ENCODE measurements around the gene CLEC2L. TPM values are rescaled to one million over a fixed set of nuclear protein-coding genes. Genes with fewer than 3 reads are reported as not detected.

Gene CLEC2L
- total RNA-seq, 1 donor from 2014 or later, result not detected

- no peaks in the 10 kb centered on the region for H3K9me3 ChIP-seq (ENCODE audit: insufficient read depth, low read depth, low read length)
- no peaks in the 10 kb centered on the region for H4K20me1 ChIP-seq (ENCODE audit: insufficient read depth, low read length)
- no peak overlapping the region for H3K4me3 ChIP-seq (ENCODE audit: insufficient read depth, low read depth, low read length)
- H2AFZ ChIP-seq (ENCODE audit: low read depth, low read length), result no peak overlapping the region
- H3K4me1 Mint-ChIP-seq (ENCODE audit: low read depth, unreplicated experiment), result peaks cover 4% of the 10 kb centered on the region
- H3K4me2 ChIP-seq (ENCODE audit: low read length), result no peak overlapping the region
- H3K27me3 ChIP-seq (ENCODE audit: insufficient read depth, low read length), result no peaks in the 10 kb centered on the region
- no peaks in the 10 kb centered on the region for H3K27me3 Mint-ChIP-seq (ENCODE audit: low read depth, unreplicated experiment)
- no peaks in the 10 kb centered on the region for H3K9me3 Mint-ChIP-seq (ENCODE audit: unreplicated experiment)
- no peak overlapping the region for H3K4me3 Mint-ChIP-seq (ENCODE audit: unreplicated experiment)
- H3K9ac ChIP-seq (ENCODE audit: low read length), result no peak overlapping the region
- H3K79me2 ChIP-seq (ENCODE audit: insufficient read depth, low read length), result no peaks in the 10 kb centered on the region
- no peak overlapping the region for H3K27ac ChIP-seq (ENCODE audit: low read depth, low read length)
- FAIRE-seq (no peak), DNase-seq (ENCODE audit: low read depth) (no peak)
- peaks cover 32% of the 10 kb centered on the region for H3K36me3 ChIP-seq (ENCODE audit: insufficient read depth, low read length)
- H3K27ac Mint-ChIP-seq (ENCODE audit: unreplicated experiment), result no peak overlapping the region
- no peak for TF ChIP-seq EZH2 (IDR thresholded peaks at IDR 0.05; ENCODE audit: insufficient read depth, low read length)
- TF ChIP-seq, protein P1, sequence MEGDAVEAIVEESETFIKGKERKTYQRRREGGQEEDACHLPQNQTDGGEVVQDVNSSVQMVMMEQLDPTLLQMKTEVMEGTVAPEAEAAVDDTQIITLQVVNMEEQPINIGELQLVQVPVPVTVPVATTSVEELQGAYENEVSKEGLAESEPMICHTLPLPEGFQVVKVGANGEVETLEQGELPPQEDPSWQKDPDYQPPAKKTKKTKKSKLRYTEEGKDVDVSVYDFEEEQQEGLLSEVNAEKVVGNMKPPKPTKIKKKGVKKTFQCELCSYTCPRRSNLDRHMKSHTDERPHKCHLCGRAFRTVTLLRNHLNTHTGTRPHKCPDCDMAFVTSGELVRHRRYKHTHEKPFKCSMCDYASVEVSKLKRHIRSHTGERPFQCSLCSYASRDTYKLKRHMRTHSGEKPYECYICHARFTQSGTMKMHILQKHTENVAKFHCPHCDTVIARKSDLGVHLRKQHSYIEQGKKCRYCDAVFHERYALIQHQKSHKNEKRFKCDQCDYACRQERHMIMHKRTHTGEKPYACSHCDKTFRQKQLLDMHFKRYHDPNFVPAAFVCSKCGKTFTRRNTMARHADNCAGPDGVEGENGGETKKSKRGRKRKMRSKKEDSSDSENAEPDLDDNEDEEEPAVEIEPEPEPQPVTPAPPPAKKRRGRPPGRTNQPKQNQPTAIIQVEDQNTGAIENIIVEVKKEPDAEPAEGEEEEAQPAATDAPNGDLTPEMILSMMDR (IDR thresholded peaks at IDR 0.05; ENCODE audit: insufficient read depth, low read depth, low read length), result no peak
- peaks cover 13% of the 10 kb centered on the region for H3K36me3 Mint-ChIP-seq (ENCODE audit: low read depth, unreplicated experiment)
- no peaks in the 10 kb centered on the region for H3K4me1 ChIP-seq (ENCODE audit: insufficient read depth, low read length)
Measured at GRCh38 chr7:139586286-139586685, 62.8 kb downstream of the CLEC2L start.

DNA sequence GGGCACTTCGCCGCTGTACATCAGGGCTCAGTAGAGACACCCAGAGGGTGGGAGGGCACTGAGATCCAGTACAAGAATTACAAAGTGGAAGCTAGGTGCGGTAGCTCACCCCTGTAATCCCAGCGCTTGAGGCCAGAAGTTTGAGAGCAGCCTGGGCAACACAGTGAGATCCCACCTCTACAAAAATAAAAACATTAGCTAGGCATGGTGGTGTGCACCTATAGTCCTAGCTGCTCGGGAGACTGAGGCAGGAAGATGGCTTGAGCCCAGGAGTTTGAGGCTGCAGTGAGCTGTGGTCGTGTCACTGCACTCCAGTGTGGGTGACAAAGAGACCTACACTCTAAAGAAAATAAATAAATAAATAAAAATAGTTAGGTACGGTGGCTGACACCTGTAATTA lies 64.0 kb downstream of the CLEC2L start:
- Histone ChIP-seq H3K4me3 (ENCODE audit: insufficient read depth, low read depth, low read length) (no peak overlapping the region), H3K9ac (ENCODE audit: low read length) (no peak overlapping the region), H3K4me2 (ENCODE audit: low read length) (no peak overlapping the region), H3K4me1 (ENCODE audit: insufficient read depth, low read length) (no peaks in the 10 kb centered on the region), H3K9me3 (ENCODE audit: insufficient read depth, low read depth, low read length) (no peaks in the 10 kb centered on the region), H2AFZ (ENCODE audit: low read depth, low read length) (no peak overlapping the region), H4K20me1 (ENCODE audit: insufficient read depth, low read length) (no peaks in the 10 kb centered on the region), H3K27me3 (ENCODE audit: insufficient read depth, low read length) (no peaks in the 10 kb centered on the region), H3K27ac (ENCODE audit: low read depth, low read length) (no peak overlapping the region), H3K36me3 (ENCODE audit: insufficient read depth, low read length) (peaks cover 36% of the 10 kb centered on the region), H3K79me2 (ENCODE audit: insufficient read depth, low read length) (no peaks in the 10 kb centered on the region)
- Mint-ChIP-seq H3K27me3 (ENCODE audit: low read depth, unreplicated experiment) (no peaks in the 10 kb centered on the region), H3K27ac (ENCODE audit: unreplicated experiment) (no peak overlapping the region), H3K4me1 (ENCODE audit: low read depth, unreplicated experiment) (peaks cover 4% of the 10 kb centered on the region), H3K4me3 (ENCODE audit: unreplicated experiment) (no peak overlapping the region), H3K9me3 (ENCODE audit: unreplicated experiment) (no peaks in the 10 kb centered on the region), H3K36me3 (ENCODE audit: low read depth, unreplicated experiment) (peaks cover 21% of the 10 kb centered on the region)
- TF ChIP-seq EZH2 (IDR thresholded peaks at IDR 0.05; ENCODE audit: insufficient read depth, low read length), result no peak
- TF ChIP-seq, protein P1 (IDR thresholded peaks at IDR 0.05; ENCODE audit: insufficient read depth, low read depth, low read length), result no peak
- FAIRE-seq (no peak), DNase-seq (ENCODE audit: low read depth) (no peak)

- H2AFZ ChIP-seq (ENCODE audit: low read depth, low read length), result no peak overlapping the region
- no peaks in the 10 kb centered on the region for H3K79me2 ChIP-seq (ENCODE audit: insufficient read depth, low read length)
- TF ChIP-seq EZH2 (IDR thresholded peaks at IDR 0.05; ENCODE audit: insufficient read depth, low read length), result no peak
- TF ChIP-seq, protein P1 (IDR thresholded peaks at IDR 0.05; ENCODE audit: insufficient read depth, low read depth, low read length), result no peak
- H3K27me3 Mint-ChIP-seq (ENCODE audit: low read depth, unreplicated experiment), result no peaks in the 10 kb centered on the region
- FAIRE-seq (no peak), DNase-seq (ENCODE audit: low read depth) (peak; percentile 54)
- no peaks in the 10 kb centered on the region for H3K9me3 ChIP-seq (ENCODE audit: insufficient read depth, low read depth, low read length)
- H3K36me3 ChIP-seq (ENCODE audit: insufficient read depth, low read length), result peaks cover 37% of the 10 kb centered on the region
- H3K9ac ChIP-seq (ENCODE audit: low read length), result no peak overlapping the region
- peaks cover 4% of the 10 kb centered on the region for H3K4me1 Mint-ChIP-seq (ENCODE audit: low read depth, unreplicated experiment)
- H3K27ac Mint-ChIP-seq (ENCODE audit: unreplicated experiment), result no peak overlapping the region
- no peak overlapping the region for H3K4me2 ChIP-seq (ENCODE audit: low read length)
- no peaks in the 10 kb centered on the region for H3K4me1 ChIP-seq (ENCODE audit: insufficient read depth, low read length)
- peaks cover 21% of the 10 kb centered on the region for H3K36me3 Mint-ChIP-seq (ENCODE audit: low read depth, unreplicated experiment)
- no peak overlapping the region for H3K4me3 Mint-ChIP-seq (ENCODE audit: unreplicated experiment)
- peaks cover 4% of the 10 kb centered on the region for H4K20me1 ChIP-seq (ENCODE audit: insufficient read depth, low read length)
- no peaks in the 10 kb centered on the region for H3K27me3 ChIP-seq (ENCODE audit: insufficient read depth, low read length)
- H3K9me3 Mint-ChIP-seq (ENCODE audit: unreplicated experiment), result no peaks in the 10 kb centered on the region
- no peak overlapping the region for H3K27ac ChIP-seq (ENCODE audit: low read depth, low read length)
- H3K4me3 ChIP-seq (ENCODE audit: insufficient read depth, low read depth, low read length), result no peak overlapping the region
Measured at GRCh38 chr7:139588632-139589031, 65.1 kb downstream of the CLEC2L start.
